GM18505 (cell line): ENCODE measurements around the gene ARPC5.

ENCODE experiments used
- ATAC-seq: cut with Tn5 transposase; IDR thresholded peaks from one replicate; pipeline ENCODE4 v1.9.1; 2021; ENCODE audit not compliant: unreplicated experiment
- POLR2A ChIP-seq: IDR thresholded peaks from 4 replicates; pipeline ENCODE4 v1.6.1; 2011; ENCODE audit warnings: borderline replicate concordance; ENCODE audit not compliant: insufficient read depth, insufficient read length; ENCODE audit errors: extremely low read depth

Gene ARPC5

GRCh38 chr1:183593356-183593755 is 42.2 kb downstream of the ARPC5 start:
- peak; percentile 49 for ATAC-seq
- no peak for TF ChIP-seq POLR2A

- no peak for TF ChIP-seq POLR2A
- no peak for ATAC-seq
Measured at GRCh38 chr1:183592733-183593132, 42.9 kb downstream of the ARPC5 start.

- peak; percentile 66 for TF ChIP-seq POLR2A
- peak; percentile 77 for ATAC-seq
Measured at GRCh38 chr1:183590244-183591191, 45.1 kb downstream of the ARPC5 start, which contains the start of gene NCF2. Gene NCF2, minus strand, starts transcription at chr1:183590459. Its CDS starts 130 bp downstream, at chr1:183590329.

- peak; percentile 9 for ATAC-seq
- no peak for TF ChIP-seq POLR2A
Measured at GRCh38 chr1:183589874-183590243, 45.7 kb downstream of the ARPC5 start.

- TF ChIP-seq POLR2A = no peak
- no peak for ATAC-seq
Measured at GRCh38 chr1:183589384-183589783, 46.2 kb downstream of the ARPC5 start.

GRCh38 chr1:183588827-183589226 is 46.8 kb downstream of the ARPC5 start:
- ATAC-seq = no peak
- TF ChIP-seq POLR2A = no peak

DNA sequence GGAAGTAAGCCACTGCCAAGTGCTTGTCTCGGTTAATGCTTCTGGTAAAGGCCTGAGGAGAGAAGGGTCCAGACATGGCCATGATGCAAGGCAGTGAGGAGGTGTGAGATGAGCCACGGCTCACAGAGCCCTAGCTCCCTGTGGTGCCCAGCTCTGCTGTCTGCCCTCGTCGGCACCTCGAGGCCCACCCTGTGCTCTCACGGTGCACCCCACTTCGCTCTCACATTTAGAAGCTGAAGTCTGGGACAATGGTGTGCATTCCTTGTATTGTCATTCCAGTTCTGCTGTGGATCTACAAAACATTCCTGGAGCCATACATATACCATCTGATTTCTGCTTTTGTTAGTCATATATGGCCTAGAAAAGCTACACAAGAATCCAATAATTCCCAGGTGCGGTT is 48.7 kb downstream of the ARPC5 start:
- no peak for ATAC-seq
- TF ChIP-seq POLR2A = no peak

DNA sequence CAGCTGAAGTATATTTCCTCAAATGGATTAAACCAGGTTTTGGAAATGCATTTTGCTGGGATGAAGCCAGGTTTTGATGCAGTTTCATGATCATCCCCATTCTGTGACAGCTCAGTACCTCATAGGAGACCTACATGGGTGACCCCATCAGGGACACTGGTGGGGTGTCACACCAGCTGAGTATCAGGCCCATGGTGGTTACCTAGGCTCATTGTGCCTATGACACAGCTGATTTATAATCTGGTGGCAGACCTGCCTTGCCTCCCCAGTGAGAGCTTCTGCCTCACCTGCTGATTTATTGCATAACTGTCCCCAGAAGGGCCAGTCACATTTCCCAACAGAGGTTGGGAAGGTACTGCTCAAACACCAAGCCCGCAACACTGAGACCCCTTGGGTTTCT is 49.1 kb downstream of the ARPC5 start:
- no peak for ATAC-seq
- TF ChIP-seq POLR2A = no peak

DNA sequence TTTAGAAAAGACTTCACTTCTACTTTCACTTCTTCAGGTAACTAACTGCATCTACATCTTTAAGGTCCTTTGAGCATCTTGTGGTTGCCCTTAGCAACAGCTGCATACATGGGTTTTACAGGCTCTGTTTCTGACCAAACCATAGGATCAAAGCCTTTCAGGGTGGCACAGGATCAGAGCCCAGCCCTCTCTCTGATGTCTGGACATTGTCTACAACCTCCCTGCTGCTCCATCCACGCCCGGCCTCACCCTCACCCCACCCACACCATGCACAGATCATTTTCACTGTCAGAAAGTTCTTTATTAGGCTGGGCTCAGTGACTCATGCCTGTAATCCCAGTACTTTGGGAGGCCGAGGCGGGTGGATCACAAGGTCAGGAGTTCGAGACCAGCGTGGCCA is 50.5 kb downstream of the ARPC5 start:
- peak; percentile 48 for ATAC-seq
- no peak for TF ChIP-seq POLR2A

DNA sequence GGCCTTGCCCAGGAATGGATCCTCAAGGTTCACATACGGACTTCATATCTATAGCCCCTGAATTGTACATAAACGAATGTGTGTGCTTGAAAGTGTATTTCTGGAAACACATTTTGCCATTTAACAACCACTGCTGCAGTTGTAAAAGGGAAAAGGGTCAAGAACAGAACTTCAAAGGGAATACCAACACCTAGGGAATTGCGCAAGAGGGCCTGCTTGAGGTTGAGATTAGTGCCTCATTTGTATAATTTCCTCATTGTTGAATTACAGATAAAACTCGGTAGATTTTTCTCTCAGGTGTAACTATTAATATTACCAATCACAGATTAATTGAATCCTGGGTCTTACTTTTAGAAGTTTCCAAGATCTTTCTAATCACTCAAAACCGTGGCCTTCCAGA is 51.4 kb downstream of the ARPC5 start:
- ATAC-seq = no peak
- no peak for TF ChIP-seq POLR2A

- TF ChIP-seq POLR2A = no peak
Measured at GRCh38 chr1:183583466-183583865, 52.1 kb downstream of the ARPC5 start.

DNA sequence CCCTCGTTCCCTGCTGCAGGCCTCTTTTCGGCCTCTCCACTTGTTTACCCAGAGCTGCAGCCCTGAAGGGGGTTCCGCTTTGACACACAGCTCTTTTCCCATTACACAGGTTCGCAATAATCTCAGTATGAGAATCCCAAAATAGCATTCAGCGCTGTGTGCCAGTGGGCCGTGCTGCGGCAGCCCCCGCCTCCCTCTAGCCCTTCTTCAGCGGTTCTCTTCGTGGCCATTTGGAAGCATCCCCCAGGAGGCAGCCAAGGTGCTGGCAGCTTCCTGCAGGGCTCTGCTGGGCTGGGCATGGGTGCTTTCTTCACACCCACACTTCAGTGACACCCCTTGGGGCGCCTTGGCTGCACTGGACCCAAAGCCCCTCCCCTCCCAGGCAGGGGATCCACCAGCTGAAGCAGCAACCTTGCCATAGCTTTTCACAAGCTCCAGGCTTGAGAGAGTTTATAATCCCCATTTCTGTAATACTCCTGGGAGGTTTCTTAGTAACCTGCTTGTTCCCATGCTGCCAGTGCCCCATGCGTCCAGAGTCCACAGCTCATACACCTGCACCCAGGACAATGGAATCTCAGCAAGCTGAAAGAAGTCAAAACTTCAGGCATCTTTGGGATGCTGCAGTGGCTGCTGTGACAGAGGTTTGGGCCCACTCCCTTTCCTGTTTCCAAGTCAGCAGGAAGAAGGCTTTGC is 53.4 kb downstream of the ARPC5 start:
- TF ChIP-seq POLR2A = no peak
- no peak for ATAC-seq

More at GRCh38 chr1:183583466-183583865, 52.1 kb downstream of the ARPC5 start:
- no peak for ATAC-seq

- ATAC-seq = no peak
- TF ChIP-seq POLR2A = no peak
Measured at GRCh38 chr1:183580281-183580682, 55.3 kb downstream of the ARPC5 start.

GRCh38 chr1:183578856-183579255 is 56.7 kb downstream of the ARPC5 start:
- no peak for ATAC-seq
- TF ChIP-seq POLR2A = no peak
